GM19324 (cell line): Measurements from ENCODE around the gene SNED1.

Source experiments
- ATAC-seq: cut with Tn5 transposase; IDR thresholded peaks from one replicate; pipeline ENCODE4 v1.9.1; 2021; ENCODE audit warnings: mild to moderate bottlenecking, moderate library complexity; ENCODE audit not compliant: unreplicated experiment, low FRiP score

Gene SNED1

DNA sequence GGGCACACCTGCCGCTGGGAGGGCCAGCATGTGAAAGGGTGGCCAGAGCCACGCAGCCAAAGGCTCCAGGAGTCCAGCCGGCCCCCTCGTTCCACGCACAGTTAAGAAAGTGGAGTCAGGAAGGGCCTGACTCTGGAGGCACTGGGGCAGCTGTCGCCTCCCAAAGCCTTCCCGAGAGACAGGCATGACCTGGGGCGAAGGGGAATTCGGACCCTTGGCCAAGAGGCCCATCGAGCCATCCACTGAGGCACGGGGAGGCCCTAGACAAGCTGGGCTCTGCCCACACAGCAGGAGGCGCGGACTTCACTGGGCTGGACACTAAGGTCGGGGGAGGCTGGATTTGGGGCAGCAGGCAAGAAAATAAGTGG, 38.5 kb upstream of the SNED1 start:
- no peak for ATAC-seq

- ATAC-seq: no peak
These were observed 38.0 kb upstream of the SNED1 start for GRCh38 chr2:240960309-240960970.

- ATAC-seq: no peak
These were observed 37.2 kb upstream of the SNED1 start for GRCh38 chr2:240960971-240961876.

- no peak for ATAC-seq
These were observed 36.5 kb upstream of the SNED1 start for GRCh38 chr2:240961910-240962299.

DNA sequence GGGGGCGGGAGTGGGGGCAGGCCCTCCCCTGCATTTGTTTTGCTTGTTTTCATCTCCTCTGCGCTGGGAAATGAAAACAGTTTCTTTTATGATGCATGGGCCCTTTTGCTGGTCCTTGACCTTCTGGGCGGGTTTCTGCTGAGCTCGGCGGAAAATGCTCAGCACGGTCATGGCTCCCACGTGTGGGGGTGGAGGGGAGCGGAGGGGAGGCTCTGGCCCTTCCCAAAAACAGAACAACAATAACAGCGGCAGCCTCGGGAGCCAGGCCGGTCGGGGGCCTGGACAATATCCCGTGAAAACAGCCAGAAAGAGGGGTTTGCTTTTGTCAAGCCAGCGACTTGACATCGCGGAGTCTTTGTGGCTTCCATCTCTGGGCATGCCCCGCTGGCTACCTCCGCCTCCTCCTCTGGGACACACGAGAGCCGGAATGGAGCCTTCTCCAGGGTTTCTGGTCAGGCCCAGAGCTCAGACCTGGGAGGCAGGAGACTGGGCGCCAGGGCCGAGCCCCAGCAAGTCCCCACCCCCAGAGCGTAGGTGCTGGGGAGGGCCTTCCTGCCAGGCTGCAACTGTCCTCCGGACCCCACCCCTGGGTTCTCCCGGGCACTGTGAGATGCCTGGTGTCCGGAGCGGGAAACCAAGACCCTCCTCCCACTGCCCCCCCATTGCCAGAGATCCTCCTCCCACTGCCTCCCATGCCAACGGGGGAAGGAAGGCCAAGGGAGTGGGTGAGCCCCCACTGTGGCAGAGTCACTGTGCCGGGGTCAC, 35.9 kb upstream of the SNED1 start:
- no peak for ATAC-seq

- ATAC-seq: no peak
These were observed 35.2 kb upstream of the SNED1 start for GRCh38 chr2:240963065-240963867.

- ATAC-seq: no peak
These were observed 34.3 kb upstream of the SNED1 start for GRCh38 chr2:240963868-240964703.

- ATAC-seq: no peak
These were observed 33.6 kb upstream of the SNED1 start for GRCh38 chr2:240964704-240965295.

- ATAC-seq: no peak
These were observed 33.0 kb upstream of the SNED1 start for GRCh38 chr2:240965296-240965904.

DNA sequence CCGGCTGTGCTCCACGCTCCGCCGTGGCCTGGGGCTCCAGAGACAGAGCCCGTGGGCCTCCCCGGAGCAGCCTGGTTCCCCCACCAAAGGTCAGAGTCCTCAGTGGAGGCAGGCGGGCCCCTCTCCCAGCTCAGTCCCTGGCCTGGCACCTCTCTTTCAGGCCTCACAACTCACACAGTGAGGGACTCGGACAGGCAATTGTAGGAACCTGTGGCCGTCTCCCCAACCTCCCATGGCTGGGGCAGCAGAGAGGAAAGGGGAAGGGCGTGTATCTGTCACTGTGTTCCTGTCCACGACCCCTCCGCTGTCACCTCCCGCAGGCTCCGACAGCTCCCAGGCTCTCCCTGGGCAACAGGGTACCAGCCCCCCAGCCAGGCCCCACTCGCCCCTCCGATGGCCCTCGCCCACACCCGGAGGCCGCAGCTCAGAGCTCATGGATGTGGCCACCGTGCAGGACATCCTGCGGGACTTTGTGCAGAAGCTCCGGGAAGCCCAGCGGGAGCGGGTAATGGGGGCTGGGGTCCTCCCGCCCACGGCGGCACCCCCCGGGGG, 32.4 kb upstream of the SNED1 start:
- no peak for ATAC-seq

GRCh38 chr2:240966457-240966905, 31.9 kb upstream of the SNED1 start:
- ATAC-seq: no peak

DNA sequence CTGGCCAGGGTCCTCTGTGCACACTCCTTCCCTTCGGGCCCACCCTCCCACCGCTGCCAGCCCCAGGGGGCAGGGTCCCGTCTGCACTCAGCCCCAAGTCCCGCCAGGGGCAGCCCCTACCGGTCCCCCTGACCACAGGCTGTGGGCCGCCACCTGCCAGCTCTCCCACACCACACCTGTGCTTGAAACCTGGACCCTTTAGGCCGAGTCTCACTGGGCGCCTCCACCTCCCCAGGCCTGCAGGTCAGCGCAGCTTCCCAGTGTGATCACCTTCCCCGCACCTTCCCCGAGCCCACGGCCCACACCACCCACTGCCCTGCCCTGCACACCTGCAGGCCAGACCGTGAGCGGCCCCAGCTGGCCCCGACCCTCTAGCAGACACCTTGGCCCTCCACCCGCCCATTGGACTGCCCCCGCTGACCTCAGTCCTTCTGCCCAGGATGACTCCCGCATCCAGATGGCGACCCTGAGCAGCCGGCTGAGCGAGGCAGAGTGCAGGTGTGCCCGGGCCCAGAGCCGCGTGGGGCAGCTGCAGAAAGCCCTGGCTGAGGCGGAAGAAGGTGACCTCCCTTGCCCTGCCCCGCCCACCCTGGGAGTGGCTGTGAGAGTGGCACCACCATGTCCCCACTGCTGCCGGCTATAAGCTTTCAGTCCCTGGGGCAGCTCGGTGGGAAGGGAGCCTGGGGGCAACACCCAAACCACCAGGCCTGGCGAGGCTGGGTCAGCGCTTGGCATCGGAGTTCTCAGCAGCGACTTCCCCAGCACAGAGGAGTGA, 31.3 kb upstream of the SNED1 start:
- ATAC-seq: no peak

DNA sequence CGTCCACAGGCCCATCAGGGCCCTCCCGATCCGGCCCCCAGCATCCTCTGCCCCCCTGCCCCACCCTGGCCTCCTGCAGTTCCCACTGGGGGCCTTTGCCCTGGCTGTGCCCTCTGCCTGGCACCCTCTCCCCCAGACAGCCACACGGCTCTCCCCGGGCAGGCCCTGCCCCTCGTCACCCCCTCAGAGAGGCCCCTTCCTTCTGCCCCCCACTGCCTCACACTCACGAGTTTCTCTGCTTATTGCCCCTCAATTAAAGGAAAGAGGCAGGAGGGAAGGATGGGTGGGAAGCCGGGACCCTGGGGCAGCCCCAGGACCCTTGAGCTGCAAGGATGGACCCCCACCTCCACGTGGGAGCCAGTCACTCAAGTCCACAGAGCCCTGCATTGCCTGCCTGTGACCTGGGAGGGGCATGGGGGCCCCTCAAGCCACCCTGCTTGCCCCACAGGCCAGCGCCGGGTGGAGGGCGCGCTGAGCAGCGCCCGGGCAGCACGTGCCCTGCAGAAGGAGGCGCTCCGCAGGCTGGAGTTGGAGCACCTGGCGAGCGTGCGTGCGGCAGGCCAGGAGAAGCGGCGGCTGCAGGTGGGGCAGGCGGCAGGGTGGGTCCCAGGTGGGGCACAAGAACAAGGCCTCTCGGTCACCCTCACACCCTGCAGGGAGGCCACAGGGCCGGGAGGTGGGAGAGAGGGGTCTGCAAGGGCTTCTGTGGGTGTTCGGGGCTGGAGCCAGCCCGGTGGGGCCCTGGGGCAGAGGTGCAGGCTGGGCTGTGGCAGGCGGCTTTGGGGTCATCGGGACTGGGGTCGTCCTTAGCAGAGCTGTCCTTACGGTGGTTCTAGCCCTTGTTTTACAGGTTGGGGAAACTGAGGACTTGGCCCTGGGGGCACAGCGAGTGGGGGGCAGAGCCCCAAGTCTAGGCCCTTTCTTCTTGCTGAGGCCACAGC, 30.5 kb upstream of the SNED1 start:
- ATAC-seq: no peak

- no peak for ATAC-seq
These were observed 29.4 kb upstream of the SNED1 start for GRCh38 chr2:240968731-240969624.

DNA sequence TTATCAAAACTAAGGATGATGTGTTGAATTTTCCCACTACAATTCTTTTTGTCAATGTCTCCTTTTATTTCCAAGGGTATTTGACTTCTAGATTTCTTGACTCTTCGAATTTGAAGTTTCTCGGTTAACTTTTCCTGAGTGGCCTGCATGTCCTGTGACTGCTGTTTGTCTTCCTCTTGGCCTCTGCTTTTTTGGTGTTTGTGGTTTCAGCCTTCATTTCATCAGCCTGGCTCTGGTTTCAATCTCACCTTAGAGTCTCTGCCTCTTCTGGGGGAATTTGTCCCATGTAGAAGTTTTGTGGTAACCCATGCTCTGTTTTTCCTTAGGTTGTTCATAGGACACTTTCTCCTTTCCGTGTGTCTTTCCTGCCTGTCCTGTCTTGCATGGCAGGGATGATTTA, 28.3 kb upstream of the SNED1 start:
- ATAC-seq: no peak

- no peak for ATAC-seq
These were observed 27.6 kb upstream of the SNED1 start for GRCh38 chr2:240970816-240971215.
